Activated CD4-positive, alpha-beta memory T cell treated with anti-CD3 and anti-CD28 coated beads for 36 hours (primary cell): ENCODE measurements around the gene ITFG2. TPM values are rescaled to one million over a fixed set of nuclear protein-coding genes. Genes with fewer than 3 reads are reported as not detected.
A peak's percentile ranks its signal among the peaks of the same experiment; 100 is the strongest.
"Not testable (repeated sequence)": the region's sequence is repeated elsewhere in the genome, so short reads cannot be mapped to it uniquely, and the experiment has no call there.

ENCODE experiments used
- CTCF ChIA-PET: fragments of 350-600 bp; sonication (Branson Sonifier 250); formaldehyde crosslinking; loops from one replicate; lab custom pipeline; 2021; ENCODE audit warnings: antibody characterized with exemption, inconsistent platforms; lab: Charles Lee
- POLR2A ChIA-PET: fragments of 350-600 bp; sonication (Branson Sonifier 250); formaldehyde crosslinking; loops from one replicate; lab custom pipeline; 2021; ENCODE audit warnings: antibody characterized with exemption; lab: Charles Lee
- DNase-seq: peaks from one replicate; pipeline ENCODE4 v3.0.0-alpha.2; 2020
- H3K27ac Mint-ChIP-seq: one replicate; pipeline ENCODE4 v1.8.0; 2021; ENCODE audit warnings: mixed read lengths
- H3K27me3 Mint-ChIP-seq: one replicate; pipeline ENCODE4 v1.8.0; 2021; ENCODE audit warnings: mixed read lengths
- H3K36me3 Mint-ChIP-seq: one replicate; pipeline ENCODE4 v1.8.0; 2021; ENCODE audit warnings: mixed read lengths
- H3K4me1 Mint-ChIP-seq: one replicate; pipeline ENCODE4 v1.8.0; 2021; ENCODE audit warnings: low read depth, mixed read lengths
- H3K4me3 Mint-ChIP-seq: one replicate; pipeline ENCODE4 v1.8.0; 2021; ENCODE audit warnings: mild to moderate bottlenecking, mixed read lengths
- H3K9me3 Mint-ChIP-seq: one replicate; pipeline ENCODE4 v1.8.0; 2021; ENCODE audit warnings: mixed read lengths
- intact Hi-C: fragments of 100-400 bp; cut with micrococcal nuclease; formaldehyde crosslinking; loops from one replicate; pipeline ENCODE4 v1.15.1; 2023
- total RNA-seq, 2 experiments: library from RNA; stranded (reverse); gene quantifications; one replicate each; pipeline ENCODE4 v1.2.3, GENCODE V29; 2021

ITFG2 gene
- total RNA-seq, 2 experiments from 2014 or later = 18.9 to 21.6 TPM

- H3K36me3 Mint-ChIP-seq = peaks cover 22% of the 10 kb centered on the region
- DNase-seq = no peak
- CTCF ChIA-PET = no interaction called here
- no peaks in the 10 kb centered on the region for H3K4me1 Mint-ChIP-seq
- H3K27me3 Mint-ChIP-seq = no peaks in the 10 kb centered on the region
- no peak within 1 kb of the TSS for H3K27ac Mint-ChIP-seq
- POLR2A ChIA-PET = interaction anchor here (1.9 kb wide), 1 partner anchor 61 kb away, joined by 4 read pairs; no protein-coding TSS in a partner anchor
- intact Hi-C loops = no loop called here
- H3K4me3 Mint-ChIP-seq = no peak within 1 kb of the TSS
- H3K9me3 Mint-ChIP-seq = no peaks in the 10 kb centered on the region
These were observed 44.6 kb downstream of the ITFG2 start, which contains the start of gene TEX52 for GRCh38 chr12:2857021-2857431. Gene TEX52, minus strand, starts transcription at chr12:2857039. Its CDS starts 13 bp downstream, at chr12:2857026.

- no peak for DNase-seq
- Mint-ChIP-seq H3K27ac (no peak overlapping the region), H3K9me3 (no peaks in the 10 kb centered on the region), H3K4me3 (no peak overlapping the region), H3K27me3 (no peaks in the 10 kb centered on the region), H3K36me3 (peaks cover 25% of the 10 kb centered on the region), H3K4me1 (no peaks in the 10 kb centered on the region)
- CTCF ChIA-PET = no interaction called here
- intact Hi-C loops = no loop called here
- POLR2A ChIA-PET = interaction anchor here (1.9 kb wide), 1 partner anchor 61 kb away, joined by 4 read pairs; no protein-coding TSS in a partner anchor
These were observed 45.1 kb downstream of the ITFG2 start for GRCh38 chr12:2857576-2857975.

GRCh38 chr12:2858334-2858733, 45.9 kb downstream of the ITFG2 start:
- intact Hi-C loops = no loop called here
- H3K36me3 Mint-ChIP-seq = peaks cover 31% of the 10 kb centered on the region
- ChIA-PET CTCF (interaction anchor here (0.9 kb wide), 1 partner anchor 26 kb away, joined by 3 read pairs; no protein-coding TSS in a partner anchor), POLR2A (interaction anchor here (1.9 kb wide), 1 partner anchor 62 kb away, joined by 4 read pairs; no protein-coding TSS in a partner anchor)
- no peak for DNase-seq
- no peak overlapping the region for H3K4me3 Mint-ChIP-seq
- H3K27me3 Mint-ChIP-seq = no peaks in the 10 kb centered on the region
- no peak overlapping the region for H3K27ac Mint-ChIP-seq
- H3K4me1 Mint-ChIP-seq = no peaks in the 10 kb centered on the region
- no peaks in the 10 kb centered on the region for H3K9me3 Mint-ChIP-seq

GRCh38 chr12:2858944-2859421, 46.5 kb downstream of the ITFG2 start:
- Mint-ChIP-seq H3K4me3 (no peak overlapping the region), H3K36me3 (peaks cover 35% of the 10 kb centered on the region), H3K9me3 (no peaks in the 10 kb centered on the region), H3K27me3 (no peaks in the 10 kb centered on the region), H3K4me1 (no peaks in the 10 kb centered on the region), H3K27ac (no peak overlapping the region)
- CTCF ChIA-PET = interaction anchor here (0.9 kb wide), 1 partner anchor 25 kb away, joined by 3 read pairs; no protein-coding TSS in a partner anchor
- intact Hi-C loops = no loop called here
- DNase-seq = no peak
- POLR2A ChIA-PET = no interaction called here

GRCh38 chr12:2860170-2860569, 47.7 kb downstream of the ITFG2 start:
- no peaks in the 10 kb centered on the region for H3K27me3 Mint-ChIP-seq

GRCh38 chr12:2862876-2863275, 50.4 kb downstream of the ITFG2 start:
- Mint-ChIP-seq H3K4me1 (peaks cover 4% of the 10 kb centered on the region), H3K27me3 (no peaks in the 10 kb centered on the region), H3K27ac (no peak overlapping the region), H3K9me3 (no peaks in the 10 kb centered on the region), H3K4me3 (no peak overlapping the region), H3K36me3 (peaks cover 57% of the 10 kb centered on the region)
- ChIA-PET CTCF (no interaction called here), POLR2A (no interaction called here)
- intact Hi-C loops = no loop called here
- DNase-seq = no peak

More at GRCh38 chr12:2860170-2860569, 47.7 kb downstream of the ITFG2 start:
- DNase-seq = no peak
- intact Hi-C loops = no loop called here
- CTCF ChIA-PET = interaction anchor here (0.7 to 1.2 kb wide), 2 partner anchors 14 to 212 kb away, joined by 3 read pairs; no protein-coding TSS in a partner anchor
- Mint-ChIP-seq H3K36me3 (peaks cover 46% of the 10 kb centered on the region), H3K27ac (no peak overlapping the region), H3K4me1 (no peaks in the 10 kb centered on the region), H3K4me3 (no peak overlapping the region), H3K9me3 (no peaks in the 10 kb centered on the region)
- POLR2A ChIA-PET = no interaction called here

GRCh38 chr12:2863402-2863801, 50.9 kb downstream of the ITFG2 start:
- peaks cover 61% of the 10 kb centered on the region for H3K36me3 Mint-ChIP-seq
- CTCF ChIA-PET = interaction anchor here (0.8 to 1.9 kb wide), 3 partner anchors 9 to 81 kb away, joined by 3 to 11 read pairs (median 4); no protein-coding TSS in a partner anchor
- H3K27me3 Mint-ChIP-seq, H3K9me3 Mint-ChIP-seq, DNase-seq, H3K4me3 Mint-ChIP-seq, intact Hi-C loops, H3K27ac Mint-ChIP-seq, H3K4me1 Mint-ChIP-seq: not testable (repeated sequence)
- POLR2A ChIA-PET = interaction anchor here (1.1 kb wide), 1 partner anchor 9 kb away, joined by 4 read pairs; no protein-coding TSS in a partner anchor

GRCh38 chr12:2864198-2864597, 51.7 kb downstream of the ITFG2 start:
- peaks cover 63% of the 10 kb centered on the region for H3K36me3 Mint-ChIP-seq
- DNase-seq = no peak

GRCh38 chr12:2868986-2869632, 56.6 kb downstream of the ITFG2 start:
- H3K27ac Mint-ChIP-seq = peak overlapping the region; percentile 38
- H3K4me1 Mint-ChIP-seq = peaks cover 13% of the 10 kb centered on the region
- CTCF ChIA-PET, POLR2A ChIA-PET, DNase-seq, H3K27me3 Mint-ChIP-seq, H3K9me3 Mint-ChIP-seq, H3K4me3 Mint-ChIP-seq: not testable (repeated sequence)
- intact Hi-C loops = loop anchor here (1.0 kb wide), 1 partner anchor 8 kb away; the partner anchor contains the start of genes FOXM1 and RHNO1
- peaks cover 48% of the 10 kb centered on the region for H3K36me3 Mint-ChIP-seq

More at GRCh38 chr12:2864198-2864597, 51.7 kb downstream of the ITFG2 start:
- POLR2A ChIA-PET = interaction anchor here (1.1 kb wide), 1 partner anchor 10 kb away, joined by 4 read pairs; no protein-coding TSS in a partner anchor
- CTCF ChIA-PET = interaction anchor here (0.8 to 1.9 kb wide), 3 partner anchors 10 to 80 kb away, joined by 3 to 11 read pairs (median 4); no protein-coding TSS in a partner anchor
- H3K27me3 Mint-ChIP-seq = no peaks in the 10 kb centered on the region
- peaks cover 13% of the 10 kb centered on the region for H3K4me1 Mint-ChIP-seq
- no peak overlapping the region for H3K4me3 Mint-ChIP-seq
- intact Hi-C loops = no loop called here
- H3K27ac Mint-ChIP-seq = no peak overlapping the region
- H3K9me3 Mint-ChIP-seq = no peaks in the 10 kb centered on the region

Other genes with a start within 250 kb of the ITFG2 start
- gene FKBP4, start 17.7 kb upstream of the ITFG2 start, total RNA-seq = 100 to 1,000 TPM; 144 to 153 TPM
- not detected for gene NRIP2, start 22.4 kb downstream of the ITFG2 start, total RNA-seq
- gene TEX52, start 44.4 kb downstream of the ITFG2 start, total RNA-seq = under 1 TPM in 1 of 2 experiments, not detected in 1; 0.19 TPM
- gene FOXM1, start 64.5 kb downstream of the ITFG2 start, total RNA-seq = 10 to 100 TPM; 79.3 to 80.0 TPM
- 10 to 100 TPM; 68.0 to 80.2 TPM for gene RHNO1, start 64.6 kb downstream of the ITFG2 start, total RNA-seq
- gene TULP3, start 78.2 kb downstream of the ITFG2 start, total RNA-seq = 1 to 10 TPM; 5.5 to 6.5 TPM
- 1 to 10 TPM; 3.2 to 3.8 TPM for gene TEAD4, start 146.7 kb downstream of the ITFG2 start, total RNA-seq